Suprapubic skin (tissue), 3 donors: ENCODE results near the gene LRGUK.

ENCODE experiments used
- POLR2A ChIP-seq, 2 donors: fragments of 450-650 bp; IDR thresholded peaks; one replicate each; pipeline ENCODE4 v1.6.1; 2017; ENCODE audit warnings: antibody characterized with exemption in 2 of 2, mild to moderate bottlenecking in 2 of 2, moderate library complexity in 2 of 2
- TF ChIP-seq, protein P1 (sequence below), 2 donors: fragments of 200-600 bp in 1 of 2; fragments of 450-650 bp in 1 of 2; sonication (generic) in 1 of 2; IDR thresholded peaks; one replicate each; pipeline ENCODE4 v1.5.1; 2016 to 2019; ENCODE audit warnings: antibody characterized with exemption in 2 of 2, mild to moderate bottlenecking in 1 of 2, moderate library complexity in 1 of 2

DNA sequence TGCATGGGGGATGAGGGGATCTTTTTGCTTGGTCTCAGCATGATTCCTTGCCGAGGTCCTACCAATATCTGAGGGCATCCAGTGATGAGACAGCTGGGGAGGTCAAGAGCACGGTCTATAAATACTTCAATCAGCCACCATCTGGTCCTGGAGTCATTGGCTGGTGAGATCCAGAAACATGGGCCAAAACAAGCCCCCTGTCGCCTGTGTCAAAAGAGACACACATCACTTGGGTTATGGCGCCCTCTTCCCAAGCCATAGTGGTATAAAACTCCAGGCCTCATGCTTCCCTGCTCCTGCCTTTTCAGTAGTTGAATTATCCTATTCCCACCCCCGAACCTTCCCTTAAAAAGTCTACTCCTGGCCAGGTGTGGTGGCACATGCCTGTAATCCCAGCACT lies 128.7 kb downstream of the LRGUK start:
- TF ChIP-seq, protein P1, sequence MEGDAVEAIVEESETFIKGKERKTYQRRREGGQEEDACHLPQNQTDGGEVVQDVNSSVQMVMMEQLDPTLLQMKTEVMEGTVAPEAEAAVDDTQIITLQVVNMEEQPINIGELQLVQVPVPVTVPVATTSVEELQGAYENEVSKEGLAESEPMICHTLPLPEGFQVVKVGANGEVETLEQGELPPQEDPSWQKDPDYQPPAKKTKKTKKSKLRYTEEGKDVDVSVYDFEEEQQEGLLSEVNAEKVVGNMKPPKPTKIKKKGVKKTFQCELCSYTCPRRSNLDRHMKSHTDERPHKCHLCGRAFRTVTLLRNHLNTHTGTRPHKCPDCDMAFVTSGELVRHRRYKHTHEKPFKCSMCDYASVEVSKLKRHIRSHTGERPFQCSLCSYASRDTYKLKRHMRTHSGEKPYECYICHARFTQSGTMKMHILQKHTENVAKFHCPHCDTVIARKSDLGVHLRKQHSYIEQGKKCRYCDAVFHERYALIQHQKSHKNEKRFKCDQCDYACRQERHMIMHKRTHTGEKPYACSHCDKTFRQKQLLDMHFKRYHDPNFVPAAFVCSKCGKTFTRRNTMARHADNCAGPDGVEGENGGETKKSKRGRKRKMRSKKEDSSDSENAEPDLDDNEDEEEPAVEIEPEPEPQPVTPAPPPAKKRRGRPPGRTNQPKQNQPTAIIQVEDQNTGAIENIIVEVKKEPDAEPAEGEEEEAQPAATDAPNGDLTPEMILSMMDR (IDR thresholded peaks at IDR 0.05): no peak
- TF ChIP-seq POLR2A (IDR thresholded peaks at IDR 0.05): no peak
